ENCODE measurements around the gene SBK3. TPM values are rescaled to one million over a fixed set of nuclear protein-coding genes. Genes with fewer than 3 reads are reported as not detected.
"Not testable (repeated sequence)": the region's sequence is repeated elsewhere in the genome, so short reads cannot be mapped to it uniquely, and the experiment has no call there.

Gene SBK3
- total and polyA plus RNA-seq, 4 donors, result 0.11 to 0.17 TPM; not detected in 2

DNA sequence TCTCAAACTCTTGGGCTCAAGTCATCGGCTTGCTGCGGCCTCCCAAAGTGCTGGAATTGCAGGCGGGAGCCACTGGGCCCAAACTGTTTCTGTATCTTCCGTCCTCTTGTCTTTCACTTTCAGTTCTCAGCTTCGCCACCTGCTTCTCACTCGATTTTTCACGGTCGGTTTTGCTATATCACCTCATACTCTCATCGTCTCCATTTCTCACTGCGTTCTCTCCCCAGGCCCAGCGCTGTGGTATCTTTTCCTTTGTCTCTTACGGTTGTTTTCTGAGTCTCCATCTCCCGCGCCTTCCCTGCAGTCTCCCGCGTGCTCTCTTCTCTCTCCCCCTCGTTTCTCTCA is 42.2 kb downstream of the SBK3 start:
- Histone ChIP-seq H3K4me3 (ENCODE audit: low read depth, low read length) (no peak overlapping the region), H3K4me1 (ENCODE audit: control insufficient read depth, insufficient read depth, low read length) (peaks cover 15% of the 10 kb centered on the region), H3K36me3 (ENCODE audit: control insufficient read depth, insufficient read depth, low read length) (peaks cover 8% of the 10 kb centered on the region), H3K27me3 (ENCODE audit: control insufficient read depth, insufficient read depth, low read length) (no peaks in the 10 kb centered on the region), H3K9me3 (ENCODE audit: control insufficient read depth, insufficient read depth, low read length) (no peaks in the 10 kb centered on the region), H3K27ac (ENCODE audit: low read depth, low read length) (no peak overlapping the region)
- no peak for DNase-seq (ENCODE audit: low read depth in 4 of 6, low spot score in 6 of 6)
- WGBS (ENCODE audit: insufficient coverage), result 80% methylated on average over 17 of the region's 17 CpGs

DNA sequence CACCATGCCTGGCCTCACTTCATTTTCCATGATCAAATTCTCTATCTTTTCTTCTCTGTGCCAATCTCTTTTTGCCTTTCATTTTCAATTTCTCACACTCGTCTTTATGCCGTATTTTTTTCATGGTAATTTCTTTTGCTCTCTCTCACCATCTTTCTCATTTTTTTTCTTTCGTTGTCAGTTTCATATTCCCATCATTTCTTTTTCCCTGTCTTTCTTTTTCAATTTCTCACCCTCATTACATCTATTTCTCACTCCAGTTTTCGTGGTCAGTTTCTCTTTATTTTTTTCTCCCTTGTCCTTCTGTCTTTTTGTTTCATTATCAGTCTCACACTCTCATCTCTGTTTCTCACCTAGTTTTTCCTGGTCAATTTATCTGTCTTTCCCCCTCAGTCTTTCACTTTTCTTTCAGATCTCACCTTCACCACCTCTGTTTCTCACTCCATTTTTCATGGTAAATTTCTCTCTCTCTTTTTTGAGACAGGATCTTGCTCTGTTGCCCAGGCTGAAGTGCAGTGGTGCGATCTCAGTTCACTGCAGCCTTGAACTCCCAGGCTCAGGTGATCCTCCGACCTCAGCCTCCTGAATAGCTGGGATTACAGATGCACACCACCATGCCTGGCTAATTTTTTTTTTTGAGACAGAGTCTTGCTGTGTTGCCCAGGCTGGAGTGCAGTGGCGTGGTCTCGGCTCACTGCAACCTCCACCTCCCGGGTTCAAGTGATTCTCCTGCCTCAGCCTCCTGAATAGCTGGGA is 43.0 kb downstream of the SBK3 start:
- 95% methylated on average over 9 of the region's 9 CpGs for WGBS (ENCODE audit: insufficient coverage)
- no peaks in the 10 kb centered on the region for H3K9me3 ChIP-seq (ENCODE audit: control insufficient read depth, insufficient read depth, low read length)
- no peak overlapping the region for H3K27ac ChIP-seq (ENCODE audit: low read depth, low read length)
- no peaks in the 10 kb centered on the region for H3K27me3 ChIP-seq (ENCODE audit: control insufficient read depth, insufficient read depth, low read length)
- no peak overlapping the region for H3K4me3 ChIP-seq (ENCODE audit: low read depth, low read length)
- peaks cover 8% of the 10 kb centered on the region for H3K36me3 ChIP-seq (ENCODE audit: control insufficient read depth, insufficient read depth, low read length)
- peaks cover 15% of the 10 kb centered on the region for H3K4me1 ChIP-seq (ENCODE audit: control insufficient read depth, insufficient read depth, low read length)
- DNase-seq (ENCODE audit: low read depth in 4 of 6, low spot score in 6 of 6), result no peak

DNA sequence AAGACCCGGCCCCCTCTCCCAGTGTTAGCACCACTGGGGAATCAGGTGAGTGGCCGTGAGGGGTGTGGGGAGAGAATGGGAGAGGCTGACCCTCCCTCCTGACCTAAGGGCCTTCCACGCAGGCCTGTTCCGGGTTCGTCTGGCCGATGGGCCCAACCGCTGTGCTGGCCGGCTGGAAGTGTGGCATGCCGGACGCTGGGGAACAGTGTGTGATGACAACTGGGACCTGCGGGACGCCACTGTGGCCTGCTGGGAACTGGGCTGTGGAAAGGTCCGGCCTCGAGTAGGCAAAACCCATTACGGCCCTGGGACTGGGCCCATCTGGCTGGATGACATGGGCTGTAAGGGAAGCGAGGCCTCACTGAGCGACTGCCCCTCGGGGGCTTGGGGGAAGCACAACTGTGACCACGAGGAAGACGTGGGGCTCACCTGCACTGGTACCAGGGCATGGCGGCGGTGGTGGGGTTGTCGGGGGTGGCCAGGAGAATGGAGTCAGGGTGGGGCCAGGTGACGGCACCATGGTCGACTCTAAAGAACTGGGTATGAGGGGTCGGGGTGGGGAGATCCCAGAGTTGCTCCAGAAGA is 44.9 kb downstream of the SBK3 start:
- Histone ChIP-seq H3K36me3 (ENCODE audit: control insufficient read depth, insufficient read depth, low read length) (peaks cover 8% of the 10 kb centered on the region), H3K27me3 (ENCODE audit: control insufficient read depth, insufficient read depth, low read length) (no peaks in the 10 kb centered on the region), H3K27ac (ENCODE audit: low read depth, low read length) (no peak overlapping the region), H3K4me1 (ENCODE audit: control insufficient read depth, insufficient read depth, low read length) (peaks cover 15% of the 10 kb centered on the region), H3K9me3 (ENCODE audit: control insufficient read depth, insufficient read depth, low read length) (no peaks in the 10 kb centered on the region), H3K4me3 (ENCODE audit: low read depth, low read length) (no peak overlapping the region)
- no peak for DNase-seq (ENCODE audit: low read depth in 4 of 6, low spot score in 6 of 6)
- 93% methylated on average over 19 of the region's 26 CpGs for WGBS (ENCODE audit: insufficient coverage)

DNA sequence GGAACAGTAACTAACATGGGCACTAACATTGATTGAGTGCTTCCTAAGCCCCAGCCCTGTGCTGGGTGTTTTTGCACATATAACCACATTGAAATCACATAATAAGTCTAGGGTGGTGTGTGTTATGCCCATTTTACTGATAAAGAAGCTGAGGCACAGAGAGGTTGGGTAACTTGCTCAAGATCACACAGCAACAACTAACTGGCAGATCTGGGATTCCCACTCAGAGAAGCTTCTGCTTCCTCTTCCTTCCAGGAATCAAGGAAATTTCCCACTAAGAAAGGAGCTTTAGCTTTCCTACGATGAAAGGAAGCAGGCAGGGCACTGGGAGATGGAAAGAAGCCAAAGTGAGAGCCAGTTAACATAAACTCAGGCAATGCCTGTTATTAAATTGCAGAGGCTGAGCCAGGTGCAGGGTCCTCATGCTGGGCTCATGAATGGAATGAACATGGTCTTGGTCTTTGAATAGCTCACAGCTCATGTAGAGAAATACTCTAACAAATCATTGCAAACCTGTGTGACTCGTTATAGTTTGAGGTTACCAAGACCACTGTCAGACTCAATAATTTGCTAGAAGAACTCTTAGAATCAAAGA is 47.0 kb downstream of the SBK3 start:
- H3K9me3 ChIP-seq (ENCODE audit: control insufficient read depth, insufficient read depth, low read length), result no peaks in the 10 kb centered on the region
- no peak overlapping the region for H3K4me3 ChIP-seq (ENCODE audit: low read depth, low read length)
- H3K4me1 ChIP-seq (ENCODE audit: control insufficient read depth, insufficient read depth, low read length), result peaks cover 12% of the 10 kb centered on the region
- peak in 1 of 6 donors; percentile 52 for DNase-seq (ENCODE audit: low read depth in 4 of 6, low spot score in 6 of 6)
- peaks cover 8% of the 10 kb centered on the region for H3K36me3 ChIP-seq (ENCODE audit: control insufficient read depth, insufficient read depth, low read length)
- H3K27ac ChIP-seq (ENCODE audit: low read depth, low read length), result no peak overlapping the region
- H3K27me3 ChIP-seq (ENCODE audit: control insufficient read depth, insufficient read depth, low read length), result peaks cover 3% of the 10 kb centered on the region
- no CpG with 5 or more reads among the region's 2 CpGs for WGBS (ENCODE audit: insufficient coverage)

GRCh38 chr19:55497763-55498162 is 47.6 kb downstream of the SBK3 start:
- no peak overlapping the region for H3K27ac ChIP-seq (ENCODE audit: low read depth, low read length)
- WGBS (ENCODE audit: insufficient coverage), result 89% methylated on average over 12 of the region's 13 CpGs
- peaks cover 12% of the 10 kb centered on the region for H3K4me1 ChIP-seq (ENCODE audit: control insufficient read depth, insufficient read depth, low read length)
- H3K27me3 ChIP-seq (ENCODE audit: control insufficient read depth, insufficient read depth, low read length), result peaks cover 6% of the 10 kb centered on the region
- H3K4me3 ChIP-seq (ENCODE audit: low read depth, low read length), result no peak overlapping the region
- DNase-seq (ENCODE audit: low read depth in 4 of 6, low spot score in 6 of 6), result no peak
- H3K9me3 ChIP-seq (ENCODE audit: control insufficient read depth, insufficient read depth, low read length), result no peaks in the 10 kb centered on the region
- H3K36me3 ChIP-seq (ENCODE audit: control insufficient read depth, insufficient read depth, low read length), result peaks cover 8% of the 10 kb centered on the region

GRCh38 chr19:55496820-55497219 is 48.5 kb downstream of the SBK3 start:
- WGBS (ENCODE audit: insufficient coverage), result 85% methylated on average over 8 of the region's 10 CpGs
- H3K9me3 ChIP-seq (ENCODE audit: control insufficient read depth, insufficient read depth, low read length); H3K27me3 ChIP-seq (ENCODE audit: control insufficient read depth, insufficient read depth, low read length); H3K4me3 ChIP-seq (ENCODE audit: low read depth, low read length); H3K36me3 ChIP-seq (ENCODE audit: control insufficient read depth, insufficient read depth, low read length); H3K27ac ChIP-seq (ENCODE audit: low read depth, low read length); DNase-seq (ENCODE audit: low read depth in 4 of 6, low spot score in 6 of 6): not testable (repeated sequence)
- H3K4me1 ChIP-seq (ENCODE audit: control insufficient read depth, insufficient read depth, low read length), result peaks cover 12% of the 10 kb centered on the region

DNA sequence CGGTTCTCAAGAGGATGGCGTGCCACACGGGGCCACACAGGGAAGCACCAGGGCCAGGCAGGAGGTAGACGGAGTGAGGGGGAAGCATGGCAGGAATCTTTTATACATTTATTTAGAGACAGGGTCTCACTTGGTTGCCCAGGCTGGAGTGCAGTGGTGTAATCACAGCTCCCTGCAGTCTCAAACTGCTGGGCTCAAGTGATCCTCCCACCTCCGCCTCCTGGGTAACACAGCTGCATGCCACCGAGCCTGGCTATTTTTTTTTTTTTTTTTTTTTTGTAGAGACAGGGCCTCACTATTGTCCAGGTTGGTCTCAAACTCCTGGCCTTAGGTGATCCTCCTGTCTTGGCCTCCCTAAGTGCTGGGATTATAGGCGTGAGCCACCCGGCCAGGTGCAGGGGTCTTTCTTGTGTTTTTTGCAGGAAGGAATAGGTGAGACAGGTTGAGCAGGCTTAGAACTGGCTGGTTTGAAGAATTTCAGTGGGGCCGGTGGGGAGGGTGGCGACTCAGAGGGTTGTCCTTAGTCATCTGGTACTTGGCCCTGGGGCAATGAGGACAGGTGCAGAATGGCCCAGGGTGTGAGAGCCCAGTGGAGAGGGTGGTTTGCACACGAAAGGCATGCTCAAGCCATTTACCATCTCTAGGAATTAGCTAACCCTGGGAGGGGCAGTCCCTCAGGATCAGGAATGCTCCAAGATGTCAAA is 49.5 kb downstream of the SBK3 start:
- Histone ChIP-seq H3K4me3 (ENCODE audit: low read depth, low read length) (no peak overlapping the region), H3K4me1 (ENCODE audit: control insufficient read depth, insufficient read depth, low read length) (peaks cover 17% of the 10 kb centered on the region), H3K9me3 (ENCODE audit: control insufficient read depth, insufficient read depth, low read length) (no peaks in the 10 kb centered on the region), H3K27ac (ENCODE audit: low read depth, low read length) (no peak overlapping the region), H3K27me3 (ENCODE audit: control insufficient read depth, insufficient read depth, low read length) (peaks cover 6% of the 10 kb centered on the region), H3K36me3 (ENCODE audit: control insufficient read depth, insufficient read depth, low read length) (peaks cover 13% of the 10 kb centered on the region)
- DNase-seq (ENCODE audit: low read depth in 4 of 6, low spot score in 6 of 6), result no peak
- WGBS (ENCODE audit: insufficient coverage), result 80% methylated on average over 9 of the region's 11 CpGs

DNA sequence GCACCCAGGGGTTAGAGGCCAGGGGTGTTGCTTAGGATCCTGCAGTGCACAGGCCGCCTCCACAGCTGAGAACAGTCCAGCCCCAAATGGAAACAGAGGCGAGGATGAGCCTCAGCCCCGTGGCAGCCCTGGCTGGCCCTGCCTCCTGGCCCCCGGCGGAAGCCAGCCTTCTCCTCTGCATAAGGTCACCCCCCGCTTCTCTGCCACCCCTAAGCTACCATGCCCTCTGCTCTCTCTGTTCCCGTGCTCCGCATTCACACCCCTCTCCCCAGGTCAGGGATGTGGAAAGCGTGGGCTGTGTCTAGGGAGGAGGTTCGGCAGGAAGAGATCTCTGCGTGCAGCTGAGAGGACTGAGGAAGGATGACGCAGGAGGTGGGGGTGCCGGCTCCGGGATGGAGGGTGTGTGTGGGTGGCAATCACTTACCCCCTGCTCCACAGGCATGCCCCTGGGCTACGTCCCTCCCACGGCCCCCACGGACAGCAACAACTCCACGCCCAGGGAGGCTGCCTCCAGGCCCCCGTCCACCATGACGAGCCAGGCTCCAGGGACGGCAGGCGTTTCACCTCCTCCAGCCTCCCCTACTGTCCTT is 51.1 kb downstream of the SBK3 start:
- peaks cover 12% of the 10 kb centered on the region for H3K36me3 ChIP-seq (ENCODE audit: control insufficient read depth, insufficient read depth, low read length)
- H3K9me3 ChIP-seq (ENCODE audit: control insufficient read depth, insufficient read depth, low read length), result no peaks in the 10 kb centered on the region
- DNase-seq (ENCODE audit: low read depth in 4 of 6, low spot score in 6 of 6), result no peak
- H3K4me3 ChIP-seq (ENCODE audit: low read depth, low read length), result peak overlapping the region; percentile 21
- peak overlapping the region; percentile 25 for H3K27ac ChIP-seq (ENCODE audit: low read depth, low read length)
- peaks cover 6% of the 10 kb centered on the region for H3K27me3 ChIP-seq (ENCODE audit: control insufficient read depth, insufficient read depth, low read length)
- WGBS (ENCODE audit: insufficient coverage), result 52% methylated on average over 15 of the region's 22 CpGs
- peaks cover 17% of the 10 kb centered on the region for H3K4me1 ChIP-seq (ENCODE audit: control insufficient read depth, insufficient read depth, low read length)

GRCh38 chr19:55493645-55494171 is 51.6 kb downstream of the SBK3 start:
- Histone ChIP-seq H3K9me3 (ENCODE audit: control insufficient read depth, insufficient read depth, low read length) (no peaks in the 10 kb centered on the region), H3K27me3 (ENCODE audit: control insufficient read depth, insufficient read depth, low read length) (peaks cover 6% of the 10 kb centered on the region), H3K36me3 (ENCODE audit: control insufficient read depth, insufficient read depth, low read length) (peaks cover 12% of the 10 kb centered on the region), H3K4me1 (ENCODE audit: control insufficient read depth, insufficient read depth, low read length) (peaks cover 22% of the 10 kb centered on the region), H3K4me3 (ENCODE audit: low read depth, low read length) (no peak overlapping the region), H3K27ac (ENCODE audit: low read depth, low read length) (no peak overlapping the region)
- no peak for DNase-seq (ENCODE audit: low read depth in 4 of 6, low spot score in 6 of 6)
- 69% methylated on average over 5 of the region's 38 CpGs for WGBS (ENCODE audit: insufficient coverage)

All from spinal cord (tissue), 10 donors.